Measurements from ENCODE around the gene SPRR4.

The SPRR4 gene

DNA sequence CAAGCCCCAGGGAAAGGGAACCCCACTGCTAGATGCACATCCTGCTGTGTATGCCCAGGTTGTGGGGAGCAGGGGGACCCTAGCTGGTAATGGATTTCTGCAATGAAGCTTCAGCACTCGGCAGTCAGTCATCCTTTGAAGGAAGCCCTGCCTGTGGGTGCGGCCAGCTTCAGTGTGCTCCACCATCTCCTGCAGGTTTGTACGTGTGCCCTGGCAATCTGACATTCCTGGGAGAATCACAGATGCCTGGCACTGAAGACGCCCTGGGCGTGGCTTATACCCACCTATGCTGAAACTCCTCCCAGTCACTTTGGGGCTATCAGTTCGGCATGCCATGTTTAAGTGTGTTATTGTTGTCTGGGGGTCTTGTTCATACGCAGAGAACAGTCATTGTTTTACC is 16.7 kb upstream of the SPRR4 start:
- H3K4me3 ChIP-seq (ENCODE audit: low read depth, low read length): no peak overlapping the region
- no peak overlapping the region for H3K4me2 ChIP-seq (ENCODE audit: low read length)
- no peaks in the 10 kb centered on the region for H3K4me1 ChIP-seq (ENCODE audit: control insufficient read depth in 1 of 2, insufficient read depth in 2 of 2, low read length in 2 of 2)
- no peak overlapping the region for H2BK5ac ChIP-seq (ENCODE audit: low read depth, low read length, poor library complexity)
- DNase-seq: no peak
- no peak overlapping the region for H3K9ac ChIP-seq (ENCODE audit: low read length)
- no peak overlapping the region for H4K12ac ChIP-seq (ENCODE audit: low read depth, low read length)
- no peak overlapping the region for H3K27ac ChIP-seq (ENCODE audit: low read depth, low read length)
- no peaks in the 10 kb centered on the region for H3K9me3 ChIP-seq (ENCODE audit: insufficient read depth, low read depth, low read length)
- no peaks in the 10 kb centered on the region for H3K79me1 ChIP-seq (ENCODE audit: low read length)
- H3K79me2 ChIP-seq (ENCODE audit: control insufficient read depth, insufficient read depth, low read length, poor library complexity): no peaks in the 10 kb centered on the region
- H2AK5ac ChIP-seq (ENCODE audit: low read length): no peak overlapping the region
- H3K18ac ChIP-seq (ENCODE audit: low read length): no peak overlapping the region
- H2BK120ac ChIP-seq (ENCODE audit: insufficient read depth, low read length, poor library complexity): no peak overlapping the region
- no peak overlapping the region for H3K23ac ChIP-seq (ENCODE audit: low read length)
- no peak overlapping the region for H2BK12ac ChIP-seq (ENCODE audit: low read length)
- H4K8ac ChIP-seq (ENCODE audit: low read depth, low read length): no peak overlapping the region
- no peak overlapping the region for H3K14ac ChIP-seq (ENCODE audit: low read length)
- no CpG with 5 or more reads among the region's 7 CpGs for WGBS (ENCODE audit: extremely low coverage, insufficient coverage, insufficient read length)
- H3K27me3 ChIP-seq (ENCODE audit: insufficient read depth, low read length): no peaks in the 10 kb centered on the region
- no peak overlapping the region for H2AFZ ChIP-seq (ENCODE audit: insufficient read depth, low read length, poor library complexity)
- no peaks in the 10 kb centered on the region for H3K36me3 ChIP-seq (ENCODE audit: control insufficient read depth in 1 of 2, insufficient read depth in 2 of 2, low read length in 2 of 2)
- H3K4ac ChIP-seq (ENCODE audit: low read depth, low read length): no peak overlapping the region
- H4K91ac ChIP-seq (ENCODE audit: low read depth, low read length): no peak overlapping the region

DNA sequence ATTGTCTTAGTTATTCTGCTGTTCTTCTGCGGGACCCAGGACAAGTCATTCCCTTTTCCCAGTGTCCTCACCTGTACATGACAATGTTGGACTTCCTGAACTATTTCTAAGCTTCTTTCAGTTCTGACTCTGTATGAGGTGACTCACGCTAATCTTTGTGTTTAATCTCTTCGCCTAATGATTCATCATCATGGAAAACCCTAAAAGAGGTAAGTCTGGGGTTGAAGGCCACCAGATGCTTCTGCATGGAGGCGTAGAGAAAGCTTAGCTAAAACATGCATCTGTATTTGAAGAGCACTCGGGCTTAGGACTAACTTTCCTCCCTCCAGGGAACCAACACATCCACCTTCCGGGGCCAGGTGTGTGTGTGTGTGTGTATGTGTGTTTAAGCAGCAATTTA is 16.0 kb upstream of the SPRR4 start:
- H3K36me3 ChIP-seq (ENCODE audit: control insufficient read depth in 1 of 2, insufficient read depth in 2 of 2, low read length in 2 of 2): no peaks in the 10 kb centered on the region
- no peak overlapping the region for H2AK5ac ChIP-seq (ENCODE audit: low read length)
- no peak overlapping the region for H4K12ac ChIP-seq (ENCODE audit: low read depth, low read length)
- no peak overlapping the region for H4K91ac ChIP-seq (ENCODE audit: low read depth, low read length)
- H3K14ac ChIP-seq (ENCODE audit: low read length): no peak overlapping the region
- no peak overlapping the region for H2BK120ac ChIP-seq (ENCODE audit: insufficient read depth, low read length, poor library complexity)
- no peaks in the 10 kb centered on the region for H3K79me1 ChIP-seq (ENCODE audit: low read length)
- no peaks in the 10 kb centered on the region for H3K27me3 ChIP-seq (ENCODE audit: insufficient read depth, low read length)
- no peak overlapping the region for H3K27ac ChIP-seq (ENCODE audit: low read depth, low read length)
- no peak overlapping the region for H3K9ac ChIP-seq (ENCODE audit: low read length)
- no peak overlapping the region for H2BK12ac ChIP-seq (ENCODE audit: low read length)
- no peak overlapping the region for H3K4me3 ChIP-seq (ENCODE audit: low read depth, low read length)
- no peaks in the 10 kb centered on the region for H3K4me1 ChIP-seq (ENCODE audit: control insufficient read depth in 1 of 2, insufficient read depth in 2 of 2, low read length in 2 of 2)
- no peak overlapping the region for H2BK5ac ChIP-seq (ENCODE audit: low read depth, low read length, poor library complexity)
- no peak overlapping the region for H4K8ac ChIP-seq (ENCODE audit: low read depth, low read length)
- H3K79me2 ChIP-seq (ENCODE audit: control insufficient read depth, insufficient read depth, low read length, poor library complexity): no peaks in the 10 kb centered on the region
- no peak overlapping the region for H3K18ac ChIP-seq (ENCODE audit: low read length)
- no peaks in the 10 kb centered on the region for H3K9me3 ChIP-seq (ENCODE audit: insufficient read depth, low read depth, low read length)
- H2AFZ ChIP-seq (ENCODE audit: insufficient read depth, low read length, poor library complexity): no peak overlapping the region
- H3K4ac ChIP-seq (ENCODE audit: low read depth, low read length): no peak overlapping the region
- H3K4me2 ChIP-seq (ENCODE audit: low read length): no peak overlapping the region
- no peak overlapping the region for H3K23ac ChIP-seq (ENCODE audit: low read length)
- no CpG with 5 or more reads among the region's 6 CpGs for WGBS (ENCODE audit: extremely low coverage, insufficient coverage, insufficient read length)
- peak; percentile 52 to 85 for DNase-seq

DNA sequence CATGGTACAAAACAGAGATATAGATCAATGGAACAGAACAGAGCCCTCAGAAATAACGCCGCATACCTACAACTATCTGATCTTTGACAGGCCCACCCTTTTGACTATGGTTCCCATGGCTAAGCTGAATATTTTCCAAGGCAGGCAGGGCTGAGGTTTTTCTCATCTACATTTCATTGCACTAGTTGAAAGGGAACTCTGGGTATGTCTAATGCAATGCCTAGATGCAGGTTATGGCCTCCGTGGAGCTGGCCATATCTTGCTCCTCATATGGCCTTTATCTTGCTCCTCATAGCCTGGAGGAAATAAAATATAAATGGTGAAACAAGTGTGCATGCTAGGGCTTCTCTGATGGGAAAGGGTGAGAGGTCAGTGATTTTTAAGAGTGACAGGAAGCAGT is 12.9 kb upstream of the SPRR4 start:
- Histone ChIP-seq H3K79me1 (ENCODE audit: low read length) (no peaks in the 10 kb centered on the region), H2AK5ac (ENCODE audit: low read length) (no peak overlapping the region), H3K27me3 (ENCODE audit: insufficient read depth, low read length) (no peaks in the 10 kb centered on the region), H3K36me3 (ENCODE audit: control insufficient read depth in 1 of 2, insufficient read depth in 2 of 2, low read length in 2 of 2) (no peaks in the 10 kb centered on the region), H2BK120ac (ENCODE audit: insufficient read depth, low read length, poor library complexity) (no peak overlapping the region), H2BK12ac (ENCODE audit: low read length) (no peak overlapping the region), H4K91ac (ENCODE audit: low read depth, low read length) (no peak overlapping the region), H3K9ac (ENCODE audit: low read length) (no peak overlapping the region), H3K4me1 (ENCODE audit: control insufficient read depth in 1 of 2, insufficient read depth in 2 of 2, low read length in 2 of 2) (no peaks in the 10 kb centered on the region), H3K18ac (ENCODE audit: low read length) (no peak overlapping the region), H3K4me2 (ENCODE audit: low read length) (no peak overlapping the region), H3K23ac (ENCODE audit: low read length) (no peak overlapping the region), H3K79me2 (ENCODE audit: control insufficient read depth, insufficient read depth, low read length, poor library complexity) (no peaks in the 10 kb centered on the region), H3K4me3 (ENCODE audit: low read depth, low read length) (no peak overlapping the region), H2AFZ (ENCODE audit: insufficient read depth, low read length, poor library complexity) (no peak overlapping the region), H3K9me3 (ENCODE audit: insufficient read depth, low read depth, low read length) (no peaks in the 10 kb centered on the region), H4K8ac (ENCODE audit: low read depth, low read length) (no peak overlapping the region), H2BK5ac (ENCODE audit: low read depth, low read length, poor library complexity) (no peak overlapping the region), H3K14ac (ENCODE audit: low read length) (no peak overlapping the region), H3K4ac (ENCODE audit: low read depth, low read length) (no peak overlapping the region), H4K12ac (ENCODE audit: low read depth, low read length) (no peak overlapping the region), H3K27ac (ENCODE audit: low read depth, low read length) (no peak overlapping the region)
- no CpG with 5 or more reads among the region's 3 CpGs for WGBS (ENCODE audit: extremely low coverage, insufficient coverage, insufficient read length)
- DNase-seq: peak; percentile 68 to 88

DNA sequence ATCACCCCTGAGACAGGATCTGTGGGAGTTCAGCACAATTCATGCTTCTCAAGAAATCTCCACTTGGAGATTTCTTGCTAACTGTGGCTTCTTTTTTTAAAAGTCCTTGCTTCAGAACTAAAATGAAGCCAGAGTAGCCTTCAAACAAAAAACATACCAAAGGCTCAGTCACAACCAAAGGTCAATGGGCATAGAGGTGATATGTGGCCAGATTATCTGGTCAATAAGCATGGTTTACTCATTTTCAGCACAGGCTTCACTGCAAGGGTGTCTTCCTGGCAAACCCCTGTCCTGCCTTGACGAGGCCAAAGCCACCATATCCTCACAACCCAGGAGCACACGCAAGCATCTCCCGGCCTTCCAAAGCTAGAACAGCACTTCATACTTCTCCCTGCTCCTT is 11.2 kb upstream of the SPRR4 start:
- DNase-seq: no peak
- WGBS (ENCODE audit: extremely low coverage, insufficient coverage, insufficient read length): no CpG with 5 or more reads among the region's 3 CpGs
- H2BK120ac ChIP-seq (ENCODE audit: insufficient read depth, low read length, poor library complexity): no peak overlapping the region
- H3K79me1 ChIP-seq (ENCODE audit: low read length): no peaks in the 10 kb centered on the region
- no peak overlapping the region for H2BK5ac ChIP-seq (ENCODE audit: low read depth, low read length, poor library complexity)
- no peak overlapping the region for H2AK5ac ChIP-seq (ENCODE audit: low read length)
- H3K4me1 ChIP-seq (ENCODE audit: control insufficient read depth in 1 of 2, insufficient read depth in 2 of 2, low read length in 2 of 2): no peaks in the 10 kb centered on the region
- H3K36me3 ChIP-seq (ENCODE audit: control insufficient read depth in 1 of 2, insufficient read depth in 2 of 2, low read length in 2 of 2): no peaks in the 10 kb centered on the region
- H3K14ac ChIP-seq (ENCODE audit: low read length): no peak overlapping the region
- H4K8ac ChIP-seq (ENCODE audit: low read depth, low read length): no peak overlapping the region
- H3K79me2 ChIP-seq (ENCODE audit: control insufficient read depth, insufficient read depth, low read length, poor library complexity): no peaks in the 10 kb centered on the region
- H2BK12ac ChIP-seq (ENCODE audit: low read length): no peak overlapping the region
- no peak overlapping the region for H3K9ac ChIP-seq (ENCODE audit: low read length)
- no peaks in the 10 kb centered on the region for H3K9me3 ChIP-seq (ENCODE audit: insufficient read depth, low read depth, low read length)
- no peak overlapping the region for H4K91ac ChIP-seq (ENCODE audit: low read depth, low read length)
- H3K4ac ChIP-seq (ENCODE audit: low read depth, low read length): no peak overlapping the region
- no peak overlapping the region for H2AFZ ChIP-seq (ENCODE audit: insufficient read depth, low read length, poor library complexity)
- no peak overlapping the region for H4K12ac ChIP-seq (ENCODE audit: low read depth, low read length)
- H3K4me3 ChIP-seq (ENCODE audit: low read depth, low read length): no peak overlapping the region
- H3K27ac ChIP-seq (ENCODE audit: low read depth, low read length): no peak overlapping the region
- no peak overlapping the region for H3K23ac ChIP-seq (ENCODE audit: low read length)
- H3K18ac ChIP-seq (ENCODE audit: low read length): no peak overlapping the region
- H3K27me3 ChIP-seq (ENCODE audit: insufficient read depth, low read length): no peaks in the 10 kb centered on the region
- no peak overlapping the region for H3K4me2 ChIP-seq (ENCODE audit: low read length)
